ENCODE measurements around the gene MAGEA4.
"Not testable (repeated sequence)": the region's sequence is repeated elsewhere in the genome, so short reads cannot be mapped to it uniquely, and the experiment has no call there.

GRCh38 chrX:151918736-151919135, 6.0 kb downstream of the MAGEA4 start:
- TF ChIP-seq, protein P1, sequence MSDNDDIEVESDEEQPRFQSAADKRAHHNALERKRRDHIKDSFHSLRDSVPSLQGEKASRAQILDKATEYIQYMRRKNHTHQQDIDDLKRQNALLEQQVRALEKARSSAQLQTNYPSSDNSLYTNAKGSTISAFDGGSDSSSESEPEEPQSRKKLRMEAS (IDR thresholded peaks at IDR 0.05; ENCODE audit: low read depth, low read length): not testable (repeated sequence)
- TF ChIP-seq POLR2A (IDR thresholded peaks at IDR 0.05; ENCODE audit: extremely low read depth, insufficient read length): not testable (repeated sequence)

All from NB4 (cell line).